A549 (cell line): ENCODE measurements around the gene ITPRID2. TPM values are rescaled to one million over a fixed set of nuclear protein-coding genes. Genes with fewer than 3 reads are reported as not detected.
"Not testable (repeated sequence)": the region's sequence is repeated elsewhere in the genome, so short reads cannot be mapped to it uniquely, and the experiment has no call there.

ENCODE experiments used
- ATAC-seq, 2 experiments: fragments of 200-7000 bp in 1 of 2; fragments of >200 bp in 1 of 2; cut with Nextera tagmentation in 1 of 2; cut with Tn5 transposase in 1 of 2; 3 replicates each; pipeline versions ENCODE4 v1.8.0 to v1.9.1; 2018 to 2020; ENCODE audit warnings: mild to moderate bottlenecking in 1 of 2, moderate library complexity in 1 of 2
- CTCF ChIA-PET: fragments of 300-600 bp; sonication (Branson Sonifier 250); formaldehyde crosslinking; extraction: SDS; loops from one replicate; lab custom pipeline; 2021; ENCODE audit warnings: antibody characterized with exemption, inconsistent platforms; lab: Yijun Ruan, JAX
- POLR2A ChIA-PET: fragments of 350-600 bp; formaldehyde crosslinking; extraction: SDS; loops from one replicate; lab custom pipeline; 2021; ENCODE audit warnings: antibody characterized with exemption, inconsistent platforms; lab: Yijun Ruan, JAX
- DNase-seq, 2 experiments: peaks; one replicate each; pipeline versions ENCODE4 v3.0.0 to v3.0.0-alpha.2; 2011 to 2016; ENCODE audit warnings: low read depth in 1 of 2, low spot score in 1 of 2
- FAIRE-seq: peaks from 2 replicates; lab custom pipeline; 2011; peaks lifted over from hg19 to GRCh38; lab: Jason Lieb, UNC
- H3K27ac ChIP-seq, 2 experiments: fragments of >200 bp; sonication (Bioruptor Twin); formaldehyde crosslinking; 3 replicates each; pipeline ENCODE4 v1.5.1; 2016 to 2017
- H3K4me1 ChIP-seq: fragments of >200 bp; sonication (Bioruptor Twin); formaldehyde crosslinking; 3 replicates; pipeline ENCODE4 v1.6.1; 2016
- H3K4me2 ChIP-seq: fragments of >200 bp; sonication (Bioruptor Twin); formaldehyde crosslinking; 3 replicates; pipeline ENCODE4 v1.6.1; 2016
- H3K4me3 ChIP-seq: fragments of >200 bp; sonication (Bioruptor Twin); formaldehyde crosslinking; 3 replicates; pipeline ENCODE4 v1.5.1; 2016
- H3K9me3 ChIP-seq: fragments of >200 bp; sonication (Bioruptor Twin); formaldehyde crosslinking; 3 replicates; pipeline ENCODE4 v1.6.1; 2016
- EHF ChIP-seq: fragments of 250-450 bp; sonication (Bioruptor Pico); IDR thresholded peaks from 2 replicates; pipeline ENCODE4 v1.5.0; 2020; ENCODE audit warnings: mild to moderate bottlenecking
- EP300 ChIP-seq, 2 experiments: fragments of >200 bp; sonication (Bioruptor Twin); formaldehyde crosslinking; IDR thresholded peaks; 2 replicates in 1 of 2; 3 replicates in 1 of 2; pipeline ENCODE4 v1.6.1; 2016 to 2017
- FOSL2 ChIP-seq, 2 experiments: fragments of 450-650 bp in 1 of 2; fragments of >200 bp in 1 of 2; sonication (Bioruptor Twin) in 1 of 2; formaldehyde crosslinking; IDR thresholded peaks; 2 replicates each; pipeline versions ENCODE4 v1.5.0 to v1.6.1; 2016 to 2020; ENCODE audit warnings: mild to moderate bottlenecking in 1 of 2, moderate library complexity in 1 of 2
- GATA3 ChIP-seq: IDR thresholded peaks from 2 replicates; pipeline ENCODE4 v1.6.1; 2012; ENCODE audit warnings: borderline replicate concordance
- HEYL ChIP-seq: fragments of 250-450 bp; sonication (Bioruptor Pico); IDR thresholded peaks from 2 replicates; pipeline ENCODE4 v1.8.0; 2021; ENCODE audit warnings: mild to moderate bottlenecking, moderate library complexity
- HMGXB4 ChIP-seq: fragments of 250-450 bp; sonication (Bioruptor Pico); IDR thresholded peaks from 2 replicates; pipeline ENCODE4 v1.5.0; 2021; ENCODE audit warnings: mild to moderate bottlenecking, moderate library complexity, borderline replicate concordance
- HOXA7 ChIP-seq: fragments of 250-450 bp; sonication (Bioruptor Pico); IDR thresholded peaks from 2 replicates; pipeline ENCODE4 v1.5.0; 2020; ENCODE audit warnings: mild to moderate bottlenecking, moderate library complexity
- HOXB5 ChIP-seq: fragments of 250-450 bp; sonication (Bioruptor Pico); IDR thresholded peaks from 2 replicates; pipeline ENCODE4 v1.5.0; 2020; ENCODE audit warnings: mild to moderate bottlenecking, moderate library complexity
- JUNB ChIP-seq: fragments of >200 bp; sonication (Bioruptor Twin); formaldehyde crosslinking; IDR thresholded peaks from 2 replicates; pipeline ENCODE4 v1.6.1; 2016
- MYC ChIP-seq: IDR thresholded peaks from 2 replicates; pipeline ENCODE4 v1.6.1; 2012; ENCODE audit warnings: mild to moderate bottlenecking, inconsistent platforms, low read length, improper control_type of control experiment, borderline replicate concordance
- RAD21 ChIP-seq, 2 experiments: fragments of >200 bp in 1 of 2; sonication (Bioruptor Twin) in 1 of 2; formaldehyde crosslinking in 1 of 2; IDR thresholded peaks in 1 of 2; conservative IDR thresholded peaks in 1 of 2; 2 replicates in 1 of 2; 3 replicates in 1 of 2; pipeline ENCODE4 v1.6.1; 2012 to 2018; ENCODE audit warnings: inconsistent platforms in 1 of 2
- RCOR1 ChIP-seq: fragments of 150-350 bp; IDR thresholded peaks from 2 replicates; pipeline ENCODE4 v1.6.1; 2014; ENCODE audit warnings: antibody characterized with exemption, low read length, low read depth
- ZFP36 ChIP-seq: fragments of 450-650 bp; IDR thresholded peaks from 2 replicates; pipeline ENCODE4 v1.6.1; 2014; ENCODE audit warnings: borderline replicate concordance; ENCODE audit not compliant: partially characterized antibody
- ZNF302 ChIP-seq: fragments of 250-450 bp; sonication (Bioruptor Pico); IDR thresholded peaks from 2 replicates; pipeline ENCODE4 v1.9.0; 2021; ENCODE audit warnings: inconsistent platforms, mild to moderate bottlenecking, moderate library complexity
- ZSCAN20 ChIP-seq: fragments of 250-450 bp; sonication (Bioruptor Pico); IDR thresholded peaks from 2 replicates; pipeline ENCODE4 v1.8.0; 2022; ENCODE audit warnings: mild to moderate bottlenecking, moderate library complexity
- WGBS: methylation state at CpG from one replicate; pipeline ENCODE4 v1.1.6; 2017; ENCODE audit errors: missing lambda C conversion rate; 5-methylcytosine and 5-hydroxymethylcytosine counted together
- polyA plus RNA-seq, 4 experiments: library from polyadenylated mRNA; depleted of rRNA in 3 of 4; stranded (reverse); fragments of >200 nt; fragmentation: RNase III in 1 of 4; extraction: RNeasy Plus Mini Kit Qiagen cat#74134 plus additional on column Dnase treatment in 1 of 4; gene quantifications; 2 replicates in 3 of 4; 3 replicates in 1 of 4; pipeline ENCODE4 v1.2.3, GENCODE V29; 2011 to 2017
- TF ChIP-seq, protein P1 (sequence below): fragments of >200 bp; sonication (Bioruptor Twin); formaldehyde crosslinking; IDR thresholded peaks from 3 replicates; pipeline ENCODE4 v1.5.1; 2016
- TF ChIP-seq, protein P2 (sequence below): IDR thresholded peaks from 2 replicates; pipeline ENCODE4 v1.6.1; 2012
- TF ChIP-seq, protein P3 (sequence below): fragments of >200 bp; sonication (Bioruptor Twin); formaldehyde crosslinking; IDR thresholded peaks from 3 replicates; pipeline ENCODE4 v1.6.1; 2016

The ITPRID2 gene
- polyA plus RNA-seq, 2 of the 4 experiments (the other 2 are of a cell fraction) = 43.3 to 94.3 TPM

- TF ChIP-seq MYC (no peak), RAD21 (conservative IDR thresholded peaks at IDR 0.05 in 1 of 2, IDR thresholded peaks at IDR 0.05 in 1 of 2) (no peak; a peak in 1 of 5 replicates), ZFP36 (no peak)
These were observed 63.0 kb downstream of the ITPRID2 start (continued) for GRCh38 chr2:181954538-181954883.

- POLR2A ChIA-PET = no interaction called here
- ATAC-seq = no peak; a peak in 1 of 6 replicates
- no peak for FAIRE-seq
- H3K4me1 ChIP-seq = peaks cover 35% of the 10 kb centered on the region
- no peak for TF ChIP-seq RCOR1
- TF ChIP-seq FOSL2 (IDR thresholded peaks at IDR 0.05) = no peak
- TF ChIP-seq FOSL2 (CRISPR knock-in tag; IDR thresholded peaks at IDR 0.05) = peak; percentile 82
- no peak for TF ChIP-seq ZNF302 (CRISPR knock-in tag)
- no peak for TF ChIP-seq EP300 (IDR thresholded peaks at IDR 0.05)
- 0 out of 2 replicates have a peak, but pooled peaks have one; percentile 60 for TF ChIP-seq HOXB5
- peak; percentile 53; the same call in 1 of the 2 replicates for TF ChIP-seq JUNB
- no peak for TF ChIP-seq HOXA7 (CRISPR knock-in tag)
- no peak for TF ChIP-seq ZSCAN20
- no peak for TF ChIP-seq EHF (CRISPR knock-in tag)
- TF ChIP-seq GATA3 = 0 out of 2 replicates have a peak, but pooled peaks have one; percentile 22
- TF ChIP-seq, protein P1, sequence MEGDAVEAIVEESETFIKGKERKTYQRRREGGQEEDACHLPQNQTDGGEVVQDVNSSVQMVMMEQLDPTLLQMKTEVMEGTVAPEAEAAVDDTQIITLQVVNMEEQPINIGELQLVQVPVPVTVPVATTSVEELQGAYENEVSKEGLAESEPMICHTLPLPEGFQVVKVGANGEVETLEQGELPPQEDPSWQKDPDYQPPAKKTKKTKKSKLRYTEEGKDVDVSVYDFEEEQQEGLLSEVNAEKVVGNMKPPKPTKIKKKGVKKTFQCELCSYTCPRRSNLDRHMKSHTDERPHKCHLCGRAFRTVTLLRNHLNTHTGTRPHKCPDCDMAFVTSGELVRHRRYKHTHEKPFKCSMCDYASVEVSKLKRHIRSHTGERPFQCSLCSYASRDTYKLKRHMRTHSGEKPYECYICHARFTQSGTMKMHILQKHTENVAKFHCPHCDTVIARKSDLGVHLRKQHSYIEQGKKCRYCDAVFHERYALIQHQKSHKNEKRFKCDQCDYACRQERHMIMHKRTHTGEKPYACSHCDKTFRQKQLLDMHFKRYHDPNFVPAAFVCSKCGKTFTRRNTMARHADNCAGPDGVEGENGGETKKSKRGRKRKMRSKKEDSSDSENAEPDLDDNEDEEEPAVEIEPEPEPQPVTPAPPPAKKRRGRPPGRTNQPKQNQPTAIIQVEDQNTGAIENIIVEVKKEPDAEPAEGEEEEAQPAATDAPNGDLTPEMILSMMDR = no peak
- TF ChIP-seq, protein P2, sequence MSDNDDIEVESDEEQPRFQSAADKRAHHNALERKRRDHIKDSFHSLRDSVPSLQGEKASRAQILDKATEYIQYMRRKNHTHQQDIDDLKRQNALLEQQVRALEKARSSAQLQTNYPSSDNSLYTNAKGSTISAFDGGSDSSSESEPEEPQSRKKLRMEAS = no peak
- TF ChIP-seq, protein P3, sequence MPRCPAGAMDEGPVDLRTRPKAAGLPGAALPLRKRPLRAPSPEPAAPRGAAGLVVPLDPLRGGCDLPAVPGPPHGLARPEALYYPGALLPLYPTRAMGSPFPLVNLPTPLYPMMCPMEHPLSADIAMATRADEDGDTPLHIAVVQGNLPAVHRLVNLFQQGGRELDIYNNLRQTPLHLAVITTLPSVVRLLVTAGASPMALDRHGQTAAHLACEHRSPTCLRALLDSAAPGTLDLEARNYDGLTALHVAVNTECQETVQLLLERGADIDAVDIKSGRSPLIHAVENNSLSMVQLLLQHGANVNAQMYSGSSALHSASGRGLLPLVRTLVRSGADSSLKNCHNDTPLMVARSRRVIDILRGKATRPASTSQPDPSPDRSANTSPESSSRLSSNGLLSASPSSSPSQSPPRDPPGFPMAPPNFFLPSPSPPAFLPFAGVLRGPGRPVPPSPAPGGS = no peak
- no peak for TF ChIP-seq HEYL (CRISPR knock-in tag)
- no peak for TF ChIP-seq HMGXB4 (CRISPR knock-in tag)
- peak in 1 of 2 experiments; percentile 54 for DNase-seq
- peak overlapping the region; percentile 72 for H3K4me2 ChIP-seq
- WGBS = 2% methylated on average over 1 of the region's 1 CpG
- CTCF ChIA-PET = interaction anchor here (0.7 to 2.2 kb wide), 16 partner anchors 8 to 378 kb away, joined by 3 to 6 read pairs (median 4); no protein-coding TSS in a partner anchor
- peak overlapping the region; percentile 61 to 85 for H3K27ac ChIP-seq
- peak overlapping the region; percentile 46; the same call in 1 of the 3 replicates for H3K4me3 ChIP-seq
- H3K9me3 ChIP-seq = no peaks in the 10 kb centered on the region
These were observed 63.5 kb downstream of the ITPRID2 start for GRCh38 chr2:181955010-181955409.

- H3K27ac ChIP-seq = not testable (repeated sequence)
These were observed 64.3 kb downstream of the ITPRID2 start for GRCh38 chr2:181955866-181956265.

More at GRCh38 chr2:181955866-181956265, 64.3 kb downstream of the ITPRID2 start:
- ATAC-seq, CTCF ChIA-PET, FAIRE-seq, POLR2A ChIA-PET, H3K4me2 ChIP-seq, DNase-seq, H3K4me3 ChIP-seq, H3K9me3 ChIP-seq: not testable (repeated sequence)
- WGBS = 100% methylated on average over 1 of the region's 3 CpGs
- H3K4me1 ChIP-seq = peaks cover 35% of the 10 kb centered on the region
